Measurements from ENCODE around the gene UBB.

UBB gene

GRCh38 chr17:16349431-16349830 lies 31.5 kb upstream of the UBB start:
- H3K9me3 ChIP-seq (replicated peaks; ENCODE audit: insufficient read depth, low read length), result no peaks in the 10 kb centered on the region
- no peaks in the 10 kb centered on the region for H3F3A ChIP-seq (ENCODE audit: insufficient read depth, low read length)
- no peaks in the 10 kb centered on the region; the same call in 1 of the 2 replicates for H3K4me1 ChIP-seq (ENCODE audit: low read length)
- no peak overlapping the region for H3K4me3 ChIP-seq (ENCODE audit: low read length)
- H3K9me2 ChIP-seq (replicated peaks; ENCODE audit: insufficient read depth, low read length), result no peaks in the 10 kb centered on the region
- H3K36me3 ChIP-seq (replicated peaks; ENCODE audit: insufficient read depth, low read length), result no peaks in the 10 kb centered on the region
- no peak overlapping the region for H2AFZ ChIP-seq (ENCODE audit: low read length)
- no peak for TF ChIP-seq EZH2phosphoT487 (IDR thresholded peaks at IDR 0.05; ENCODE audit: low read length)
- TF ChIP-seq EZH2 (optimal IDR thresholded peaks at IDR 0.05; ENCODE audit: low read depth, low read length), result no peak
- TF ChIP-seq CTCF (IDR thresholded peaks at IDR 0.05; ENCODE audit: low read length), result no peak
- no peak overlapping the region for H3K9ac ChIP-seq (ENCODE audit: low read length)
- H3K27me3 ChIP-seq (replicated peaks; ENCODE audit: insufficient read depth, low read length), result 0 out of 2 replicates have a peak, but pooled peaks cover 4% of the 10 kb centered on the region
- H4K20me1 ChIP-seq (ENCODE audit: insufficient read depth, low read length), result no peaks in the 10 kb centered on the region
- no peak overlapping the region for H3K4me2 ChIP-seq (ENCODE audit: low read depth, low read length)
- no peaks in the 10 kb centered on the region for H3K79me2 ChIP-seq (ENCODE audit: low read length)
- H3K27ac ChIP-seq (ENCODE audit: low read length), result no peak overlapping the region
- peak; percentile 28 for DNase-seq

GRCh38 chr17:16351831-16352230 lies 29.1 kb upstream of the UBB start:
- Histone ChIP-seq H3K4me2 (ENCODE audit: low read depth, low read length) (no peak overlapping the region), H3K79me2 (ENCODE audit: low read length) (no peaks in the 10 kb centered on the region), H2AFZ (ENCODE audit: low read length) (no peak overlapping the region), H3K36me3 (replicated peaks; ENCODE audit: insufficient read depth, low read length) (no peaks in the 10 kb centered on the region), H3K9me3 (replicated peaks; ENCODE audit: insufficient read depth, low read length) (no peaks in the 10 kb centered on the region), H3F3A (ENCODE audit: insufficient read depth, low read length) (no peaks in the 10 kb centered on the region), H3K4me3 (ENCODE audit: low read length) (no peak overlapping the region), H3K27me3 (replicated peaks; ENCODE audit: insufficient read depth, low read length) (peaks cover 6% of the 10 kb centered on the region; the same call in 1 of the 2 replicates), H3K4me1 (ENCODE audit: low read length) (no peaks in the 10 kb centered on the region; the same call in 1 of the 2 replicates), H4K20me1 (ENCODE audit: insufficient read depth, low read length) (no peaks in the 10 kb centered on the region), H3K9ac (ENCODE audit: low read length) (no peak overlapping the region), H3K27ac (ENCODE audit: low read length) (no peak overlapping the region), H3K9me2 (replicated peaks; ENCODE audit: insufficient read depth, low read length) (no peaks in the 10 kb centered on the region)
- no peak for TF ChIP-seq EZH2 (optimal IDR thresholded peaks at IDR 0.05; ENCODE audit: low read depth, low read length)
- no peak for TF ChIP-seq EZH2phosphoT487 (IDR thresholded peaks at IDR 0.05; ENCODE audit: low read length)
- no peak for TF ChIP-seq CTCF (IDR thresholded peaks at IDR 0.05; ENCODE audit: low read length)
- DNase-seq, result no peak

GRCh38 chr17:16352303-16352666 lies 28.6 kb upstream of the UBB start:
- H3K4me2 ChIP-seq (ENCODE audit: low read depth, low read length), result peak overlapping the region; percentile 24; the same call in 1 of the 2 replicates
- no peaks in the 10 kb centered on the region for H3K9me2 ChIP-seq (replicated peaks; ENCODE audit: insufficient read depth, low read length)
- H3K4me3 ChIP-seq (ENCODE audit: low read length), result no peak overlapping the region
- H3K79me2 ChIP-seq (ENCODE audit: low read length), result no peaks in the 10 kb centered on the region
- no peaks in the 10 kb centered on the region for H3K9me3 ChIP-seq (replicated peaks; ENCODE audit: insufficient read depth, low read length)
- H3F3A ChIP-seq (ENCODE audit: insufficient read depth, low read length), result no peaks in the 10 kb centered on the region
- no peaks in the 10 kb centered on the region for H3K36me3 ChIP-seq (replicated peaks; ENCODE audit: insufficient read depth, low read length)
- no peak overlapping the region for H3K27ac ChIP-seq (ENCODE audit: low read length)
- H2AFZ ChIP-seq (ENCODE audit: low read length), result no peak overlapping the region
- no peaks in the 10 kb centered on the region; the same call in 1 of the 2 replicates for H3K4me1 ChIP-seq (ENCODE audit: low read length)
- TF ChIP-seq EZH2phosphoT487 (IDR thresholded peaks at IDR 0.05; ENCODE audit: low read length) (no peak), EZH2 (optimal IDR thresholded peaks at IDR 0.05; ENCODE audit: low read depth, low read length) (no peak), CTCF (IDR thresholded peaks at IDR 0.05; ENCODE audit: low read length) (no peak)
- H4K20me1 ChIP-seq (ENCODE audit: insufficient read depth, low read length), result no peaks in the 10 kb centered on the region
- H3K27me3 ChIP-seq (replicated peaks; ENCODE audit: insufficient read depth, low read length), result peaks cover 9% of the 10 kb centered on the region; the same call in 1 of the 2 replicates
- DNase-seq, result no peak
- no peak overlapping the region for H3K9ac ChIP-seq (ENCODE audit: low read length)
